ENCODE measurements around the gene TMEM145.

- TF ChIP-seq CTCF (IDR thresholded peaks at IDR 0.05; ENCODE audit: insufficient read depth, low read length, poor library complexity, severe bottlenecking) (no peak), EZH2phosphoT487 (conservative IDR thresholded peaks at IDR 0.05; ENCODE audit: low read length) (no peak)
Observed at GRCh38 chr19:42355896-42356295, 42.8 kb downstream of the TMEM145 start.

All from SU-DHL-6 (cell line).